ENCODE data around the gene PLGRKT. TPM values are rescaled to one million over a fixed set of nuclear protein-coding genes. Genes with fewer than 3 reads are reported as not detected.

Gene PLGRKT
- total and polyA plus RNA-seq, 4 donors, result 11.7 to 28.4 (median 22.2) TPM

DNA sequence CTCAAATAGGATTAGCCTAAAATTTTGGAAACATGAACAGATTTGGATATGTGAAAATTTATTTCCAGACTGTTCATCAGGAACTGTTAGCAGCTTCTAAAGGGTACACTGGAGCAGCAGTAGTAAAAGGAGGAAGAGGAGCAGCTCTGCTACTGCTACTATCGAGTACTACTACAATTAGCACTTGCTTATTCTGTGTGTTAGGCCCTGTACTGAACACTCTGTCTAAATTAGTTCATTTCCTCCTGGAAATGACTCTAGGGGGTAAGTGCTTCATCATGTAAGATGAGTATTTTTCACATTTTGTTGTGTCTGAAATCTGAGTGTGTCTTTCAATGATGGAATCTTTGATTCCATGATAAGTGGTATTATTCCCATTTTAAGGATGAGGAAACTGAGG lies 22.4 kb upstream of the PLGRKT start:
- peaks cover 0 to 9% (median 0%) of the 10 kb centered on the region in 5 donors for H3K4me1 ChIP-seq (ENCODE audit: control insufficient read depth in 5 of 5, insufficient read depth in 5 of 5, low read length in 5 of 5)
- TF ChIP-seq, protein P1, sequence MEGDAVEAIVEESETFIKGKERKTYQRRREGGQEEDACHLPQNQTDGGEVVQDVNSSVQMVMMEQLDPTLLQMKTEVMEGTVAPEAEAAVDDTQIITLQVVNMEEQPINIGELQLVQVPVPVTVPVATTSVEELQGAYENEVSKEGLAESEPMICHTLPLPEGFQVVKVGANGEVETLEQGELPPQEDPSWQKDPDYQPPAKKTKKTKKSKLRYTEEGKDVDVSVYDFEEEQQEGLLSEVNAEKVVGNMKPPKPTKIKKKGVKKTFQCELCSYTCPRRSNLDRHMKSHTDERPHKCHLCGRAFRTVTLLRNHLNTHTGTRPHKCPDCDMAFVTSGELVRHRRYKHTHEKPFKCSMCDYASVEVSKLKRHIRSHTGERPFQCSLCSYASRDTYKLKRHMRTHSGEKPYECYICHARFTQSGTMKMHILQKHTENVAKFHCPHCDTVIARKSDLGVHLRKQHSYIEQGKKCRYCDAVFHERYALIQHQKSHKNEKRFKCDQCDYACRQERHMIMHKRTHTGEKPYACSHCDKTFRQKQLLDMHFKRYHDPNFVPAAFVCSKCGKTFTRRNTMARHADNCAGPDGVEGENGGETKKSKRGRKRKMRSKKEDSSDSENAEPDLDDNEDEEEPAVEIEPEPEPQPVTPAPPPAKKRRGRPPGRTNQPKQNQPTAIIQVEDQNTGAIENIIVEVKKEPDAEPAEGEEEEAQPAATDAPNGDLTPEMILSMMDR (IDR thresholded peaks at IDR 0.05; ENCODE audit: control extremely low read depth, extremely low read depth), result no peak
- no peak overlapping the region for H3K9ac ChIP-seq (ENCODE audit: insufficient read depth in 1 of 2, low read length in 2 of 2)
- H3K9me3 ChIP-seq (ENCODE audit: control insufficient read depth in 4 of 4, insufficient read depth in 3 of 4, low read length in 3 of 4), result no peaks in the 10 kb centered on the region
- peaks cover 0 to 34% (median 5%) of the 10 kb centered on the region in 4 donors for H3K36me3 ChIP-seq (ENCODE audit: control insufficient read depth in 4 of 4, insufficient read depth in 4 of 4, low read length in 4 of 4)
- H3K27me3 ChIP-seq (ENCODE audit: control insufficient read depth in 3 of 3, insufficient read depth in 3 of 3, low read length in 2 of 3), result no peaks in the 10 kb centered on the region
- 55 to 72% methylated on average over 1 of the region's 1 CpG for WGBS, 2 donors
- no peak overlapping the region for H3K27ac ChIP-seq (ENCODE audit: low read depth in 1 of 2, low read length in 1 of 2)
- ATAC-seq (ENCODE audit: insufficient read depth, low FRiP score) (no peak), DNase-seq (no peak)
- no peak overlapping the region for H3K4me3 ChIP-seq

DNA sequence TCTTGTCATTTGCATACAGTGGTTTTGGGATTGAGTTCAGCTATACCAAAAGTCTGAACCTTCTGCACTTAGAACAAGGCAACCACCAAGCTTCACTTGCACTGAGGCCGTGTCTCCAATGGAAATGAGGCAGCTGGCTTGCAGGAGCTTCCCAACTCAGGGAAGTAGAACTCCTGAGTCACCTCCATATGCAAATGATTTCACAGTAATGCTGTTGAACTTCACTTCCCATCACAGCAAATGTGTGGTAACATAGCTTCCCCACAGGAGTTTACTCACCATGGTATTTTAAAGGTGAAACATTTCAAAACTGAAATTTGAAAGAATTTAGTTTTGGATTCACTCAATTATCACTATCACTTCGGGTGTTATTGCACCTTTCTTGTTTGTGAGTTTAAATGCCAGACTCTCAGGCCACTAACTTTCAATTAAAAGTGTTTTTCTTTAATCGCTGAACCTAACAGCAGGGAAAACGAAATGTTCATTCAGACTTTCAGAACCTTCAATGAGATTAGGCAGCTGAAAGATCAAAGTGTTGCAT lies 21.6 kb upstream of the PLGRKT start:
- Histone ChIP-seq H3K9me3 (ENCODE audit: control insufficient read depth in 4 of 4, insufficient read depth in 3 of 4, low read length in 3 of 4) (no peaks in the 10 kb centered on the region), H3K27ac (ENCODE audit: low read depth in 1 of 2, low read length in 1 of 2) (no peak overlapping the region), H3K27me3 (ENCODE audit: control insufficient read depth in 3 of 3, insufficient read depth in 3 of 3, low read length in 2 of 3) (no peaks in the 10 kb centered on the region), H3K4me3 (no peak overlapping the region), H3K36me3 (ENCODE audit: control insufficient read depth in 4 of 4, insufficient read depth in 4 of 4, low read length in 4 of 4) (peaks cover 0 to 31% (median 5%) of the 10 kb centered on the region in 4 donors), H3K4me1 (ENCODE audit: control insufficient read depth in 5 of 5, insufficient read depth in 5 of 5, low read length in 5 of 5) (peaks cover 0 to 9% (median 0%) of the 10 kb centered on the region in 5 donors), H3K9ac (ENCODE audit: insufficient read depth in 1 of 2, low read length in 2 of 2) (no peak overlapping the region)
- DNase-seq, result no peak
- peak; percentile 60 for ATAC-seq (ENCODE audit: insufficient read depth, low FRiP score)
- 69 to 72% methylated on average over 4 of the region's 4 CpGs for WGBS, 2 donors
- TF ChIP-seq, protein P1 (IDR thresholded peaks at IDR 0.05; ENCODE audit: control extremely low read depth, extremely low read depth), result no peak

DNA sequence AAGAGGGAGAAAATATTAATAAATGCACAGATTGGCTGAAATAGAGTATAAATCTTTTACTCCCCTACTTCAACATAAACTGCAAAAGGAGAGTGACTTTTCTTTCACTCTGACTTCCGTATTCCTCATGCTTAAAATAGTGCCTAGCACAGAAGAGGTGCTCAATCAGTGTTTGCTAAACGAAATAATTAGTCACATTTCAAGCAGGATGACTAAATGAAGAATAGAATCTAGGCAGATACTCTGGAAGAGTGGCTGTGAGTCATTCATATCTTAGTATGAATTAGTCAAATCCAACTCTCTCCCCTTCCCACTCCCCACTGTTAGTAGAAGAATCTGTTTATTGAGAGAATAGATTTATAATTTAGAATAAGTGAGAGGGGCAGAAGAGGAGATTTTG lies 17.5 kb upstream of the PLGRKT start:
- H3K4me3 ChIP-seq, result no peak overlapping the region
- peaks cover 0 to 13% (median 3%) of the 10 kb centered on the region in 4 donors for H3K36me3 ChIP-seq (ENCODE audit: control insufficient read depth in 4 of 4, insufficient read depth in 4 of 4, low read length in 4 of 4)
- H3K4me1 ChIP-seq (ENCODE audit: control insufficient read depth in 5 of 5, insufficient read depth in 5 of 5, low read length in 5 of 5), result peaks cover 0 to 13% (median 0%) of the 10 kb centered on the region in 5 donors
- H3K9ac ChIP-seq (ENCODE audit: insufficient read depth in 1 of 2, low read length in 2 of 2), result no peak overlapping the region
- peak; percentile 15 for ATAC-seq (ENCODE audit: insufficient read depth, low FRiP score)
- no peak for DNase-seq
- H3K9me3 ChIP-seq (ENCODE audit: control insufficient read depth in 4 of 4, insufficient read depth in 3 of 4, low read length in 3 of 4), result no peaks in the 10 kb centered on the region
- TF ChIP-seq, protein P1 (IDR thresholded peaks at IDR 0.05; ENCODE audit: control extremely low read depth, extremely low read depth), result no peak
- H3K27me3 ChIP-seq (ENCODE audit: control insufficient read depth in 3 of 3, insufficient read depth in 3 of 3, low read length in 2 of 3), result no peaks in the 10 kb centered on the region
- WGBS, 2 donors, result 37 to 55% methylated on average over 2 of the region's 2 CpGs
- H3K27ac ChIP-seq (ENCODE audit: low read depth in 1 of 2, low read length in 1 of 2), result peak overlapping the region in 1 of 2 donors; percentile 77

DNA sequence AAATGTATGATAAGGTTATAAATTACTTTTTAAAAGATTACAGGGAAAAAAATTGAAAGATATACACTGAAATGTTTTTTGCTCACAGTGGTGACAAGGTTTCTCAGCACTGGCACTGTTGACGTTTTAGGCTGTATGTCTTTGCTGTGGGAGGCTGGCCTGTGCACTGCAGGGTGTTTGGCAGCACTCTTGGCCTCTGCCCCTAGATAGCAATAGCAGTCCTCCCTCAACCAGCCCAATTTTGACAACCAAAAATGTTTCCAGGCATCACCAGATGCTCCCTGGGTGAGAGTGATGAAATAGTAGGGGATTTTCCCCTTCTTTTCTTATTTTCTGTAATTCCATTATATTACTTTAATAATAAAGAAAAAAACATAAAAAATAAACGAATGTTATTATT lies 15.9 kb upstream of the PLGRKT start:
- Histone ChIP-seq H3K4me3 (no peak overlapping the region), H3K27me3 (ENCODE audit: control insufficient read depth in 3 of 3, insufficient read depth in 3 of 3, low read length in 2 of 3) (no peaks in the 10 kb centered on the region), H3K36me3 (ENCODE audit: control insufficient read depth in 4 of 4, insufficient read depth in 4 of 4, low read length in 4 of 4) (peaks cover 0 to 8% (median 2%) of the 10 kb centered on the region in 4 donors), H3K4me1 (ENCODE audit: control insufficient read depth in 5 of 5, insufficient read depth in 5 of 5, low read length in 5 of 5) (peaks cover 0 to 10% (median 2%) of the 10 kb centered on the region in 5 donors), H3K9ac (ENCODE audit: insufficient read depth in 1 of 2, low read length in 2 of 2) (no peak overlapping the region), H3K27ac (ENCODE audit: low read depth in 1 of 2, low read length in 1 of 2) (peak overlapping the region in 1 of 2 donors; percentile 47), H3K9me3 (ENCODE audit: control insufficient read depth in 4 of 4, insufficient read depth in 3 of 4, low read length in 3 of 4) (no peaks in the 10 kb centered on the region)
- 43 to 68% methylated on average over 2 of the region's 2 CpGs for WGBS, 2 donors
- ATAC-seq (ENCODE audit: insufficient read depth, low FRiP score), result no peak
- TF ChIP-seq, protein P1 (IDR thresholded peaks at IDR 0.05; ENCODE audit: control extremely low read depth, extremely low read depth), result no peak
- no peak for DNase-seq
